Stomach (tissue), 4 donors: Measurements from ENCODE around the gene HSCB.
"Not testable (repeated sequence)": the region's sequence is repeated elsewhere in the genome, so short reads cannot be mapped to it uniquely, and the experiment has no call there.

Source experiments
- CTCF ChIP-seq, 7 experiments: fragments of 450-650 bp in 4 of 7; fragments of 200-600 bp in 3 of 7; sonication (generic) in 3 of 7; IDR thresholded peaks; one replicate each; pipeline ENCODE4 v1.5.1; 2016 to 2019; ENCODE audit warnings: antibody characterized with exemption in 7 of 7, control low read depth in 2 of 7, mild to moderate bottlenecking in 1 of 7
- EP300 ChIP-seq: sonication (generic); formaldehyde crosslinking; IDR thresholded peaks from one replicate; pipeline ENCODE4 v1.6.1; 2017; ENCODE audit warnings: antibody characterized with exemption
- POLR2A ChIP-seq, 4 donors: fragments of 450-650 bp; IDR thresholded peaks; one replicate each; pipeline ENCODE4 v1.6.1; 2016; ENCODE audit warnings: antibody characterized with exemption in 4 of 4, control low read depth in 2 of 4, mild to moderate bottlenecking in 1 of 4, moderate library complexity in 1 of 4

- not testable (repeated sequence) for TF ChIP-seq EP300; POLR2A (IDR thresholded peaks at IDR 0.05); CTCF (IDR thresholded peaks at IDR 0.05)
These were observed 12.7 kb downstream of the HSCB start for GRCh38 chr22:28754512-28754911.
